Fibroblast of the aortic adventitia (primary cell): ENCODE results near the gene CAPRIN1. TPM values are rescaled to one million over a fixed set of nuclear protein-coding genes. Genes with fewer than 3 reads are reported as not detected.
"Not testable (repeated sequence)": the region's sequence is repeated elsewhere in the genome, so short reads cannot be mapped to it uniquely, and the experiment has no call there.

Experiments
- DNase-seq: peaks from one replicate; pipeline ENCODE4 v3.0.0-alpha.2; 2010; ENCODE audit warnings: low read depth
- H3K4me3 ChIP-seq: 2 replicates; pipeline ENCODE4 v1.5.1; 2011; ENCODE audit warnings: low read depth, mild to moderate bottlenecking, control low read depth, low read length, moderate library complexity
- total RNA-seq: library from RNA; depleted of rRNA; stranded (reverse); fragments of >200 nt; gene quantifications from 2 replicates; pipeline ENCODE4 v1.2.3, GENCODE V29; 2012; ENCODE audit warnings: low replicate concordance
- TF ChIP-seq, protein P1 (sequence below): IDR thresholded peaks from 2 replicates; pipeline ENCODE4 v1.5.1; 2011; ENCODE audit warnings: mild to moderate bottlenecking, low read length, control low read depth, inconsistent platforms; ENCODE audit not compliant: insufficient read depth

The CAPRIN1 gene
- total RNA-seq, 1 donor, result 295 TPM

DNA sequence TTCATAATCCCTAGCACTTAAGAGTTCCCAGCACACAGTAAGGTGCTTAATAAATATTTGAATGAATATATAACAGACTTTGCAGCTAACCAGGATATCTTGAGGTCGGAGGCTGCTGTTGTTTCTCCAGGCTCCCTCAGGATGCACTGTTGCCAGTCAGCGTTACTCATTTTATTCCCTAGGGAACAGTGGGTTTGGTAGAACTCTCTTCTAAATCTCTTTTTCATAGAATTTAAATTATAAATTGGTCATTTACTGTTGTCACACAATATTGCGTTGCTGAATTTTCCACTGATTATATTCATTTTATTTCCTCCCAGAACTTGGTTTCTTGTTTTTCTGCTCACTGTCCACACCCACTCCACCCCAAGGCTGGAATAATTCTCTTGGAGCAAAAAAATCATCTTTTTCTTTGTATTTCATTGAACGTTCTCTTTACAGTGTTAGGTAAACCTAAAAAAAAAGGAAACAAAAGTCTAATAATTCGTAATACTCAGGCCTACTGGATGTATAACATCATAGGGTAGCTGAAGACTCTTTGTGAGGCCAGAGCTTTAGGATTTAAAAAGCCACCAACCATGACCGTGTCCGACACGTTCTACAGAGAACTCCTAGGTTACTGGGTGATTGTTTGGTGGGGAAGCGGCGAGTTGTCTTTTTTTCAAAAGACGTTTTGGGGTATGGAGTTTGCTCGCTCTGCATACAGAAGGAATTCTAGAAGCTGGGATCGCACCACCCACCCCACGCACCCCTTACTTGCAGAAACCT, 766 bp upstream of the CAPRIN1 start:
- TF ChIP-seq, protein P1, sequence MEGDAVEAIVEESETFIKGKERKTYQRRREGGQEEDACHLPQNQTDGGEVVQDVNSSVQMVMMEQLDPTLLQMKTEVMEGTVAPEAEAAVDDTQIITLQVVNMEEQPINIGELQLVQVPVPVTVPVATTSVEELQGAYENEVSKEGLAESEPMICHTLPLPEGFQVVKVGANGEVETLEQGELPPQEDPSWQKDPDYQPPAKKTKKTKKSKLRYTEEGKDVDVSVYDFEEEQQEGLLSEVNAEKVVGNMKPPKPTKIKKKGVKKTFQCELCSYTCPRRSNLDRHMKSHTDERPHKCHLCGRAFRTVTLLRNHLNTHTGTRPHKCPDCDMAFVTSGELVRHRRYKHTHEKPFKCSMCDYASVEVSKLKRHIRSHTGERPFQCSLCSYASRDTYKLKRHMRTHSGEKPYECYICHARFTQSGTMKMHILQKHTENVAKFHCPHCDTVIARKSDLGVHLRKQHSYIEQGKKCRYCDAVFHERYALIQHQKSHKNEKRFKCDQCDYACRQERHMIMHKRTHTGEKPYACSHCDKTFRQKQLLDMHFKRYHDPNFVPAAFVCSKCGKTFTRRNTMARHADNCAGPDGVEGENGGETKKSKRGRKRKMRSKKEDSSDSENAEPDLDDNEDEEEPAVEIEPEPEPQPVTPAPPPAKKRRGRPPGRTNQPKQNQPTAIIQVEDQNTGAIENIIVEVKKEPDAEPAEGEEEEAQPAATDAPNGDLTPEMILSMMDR, result no peak
- peak overlapping the region; percentile 89 for H3K4me3 ChIP-seq
- peak; percentile 91 for DNase-seq

DNA sequence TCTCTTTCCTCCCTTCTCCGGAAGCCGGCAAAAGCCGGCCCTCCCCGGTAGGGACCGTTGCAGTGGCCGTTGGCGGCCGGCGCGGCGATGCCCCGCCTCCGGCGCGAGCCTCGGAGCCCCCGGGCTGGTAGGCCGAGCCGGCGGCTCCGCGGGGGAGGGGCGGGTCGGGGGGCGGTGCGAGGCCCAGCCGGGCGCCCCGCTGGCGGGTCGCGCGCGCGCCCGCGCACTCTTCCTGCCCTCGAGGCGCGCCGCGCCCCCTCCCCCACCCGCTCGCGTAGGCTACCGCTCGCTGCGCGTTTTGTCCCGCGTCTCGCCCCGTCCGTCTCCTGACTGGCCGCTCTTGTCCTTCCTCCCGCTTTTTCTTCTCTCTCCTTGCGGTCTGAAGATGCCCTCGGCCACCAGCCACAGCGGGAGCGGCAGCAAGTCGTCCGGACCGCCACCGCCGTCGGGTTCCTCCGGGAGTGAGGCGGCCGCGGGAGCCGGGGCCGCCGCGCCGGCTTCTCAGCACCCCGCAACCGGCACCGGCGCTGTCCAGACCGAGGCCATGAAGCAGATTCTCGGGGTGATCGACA, 591 bp downstream of the CAPRIN1 start:
- H3K4me3 ChIP-seq, result peak overlapping the region; percentile 89
- peak; percentile 76 for DNase-seq
- TF ChIP-seq, protein P1, result no peak

DNA sequence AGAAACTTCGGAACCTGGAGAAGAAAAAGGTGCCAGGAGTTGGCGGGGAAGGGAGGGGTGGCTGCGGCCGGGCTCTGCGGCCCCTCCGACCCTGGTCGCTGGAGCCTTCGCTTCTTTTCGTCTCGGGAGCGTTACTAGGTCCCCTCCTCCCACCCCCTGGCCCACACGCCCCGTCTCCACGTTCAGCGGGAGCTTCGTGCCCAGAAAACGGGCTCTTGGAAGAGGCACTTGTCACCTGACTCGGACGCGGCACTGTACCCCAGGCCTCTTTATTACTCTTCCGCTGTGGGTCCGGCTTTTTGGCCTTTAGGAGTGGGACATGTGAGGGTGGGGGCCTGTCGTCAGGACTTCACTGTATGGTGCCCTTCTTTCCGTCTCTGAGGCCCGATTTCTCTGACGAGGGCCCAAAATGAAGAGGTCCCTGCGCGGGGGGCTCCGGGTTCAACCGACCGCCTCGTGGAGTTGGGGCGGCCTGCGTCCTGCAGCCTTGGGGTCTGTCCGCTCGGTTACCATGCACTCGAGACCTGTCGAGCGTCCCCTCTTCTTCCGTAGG, 1.2 kb downstream of the CAPRIN1 start:
- DNase-seq, result no peak
- peak overlapping the region; percentile 89 for H3K4me3 ChIP-seq
- TF ChIP-seq, protein P1, result no peak

DNA sequence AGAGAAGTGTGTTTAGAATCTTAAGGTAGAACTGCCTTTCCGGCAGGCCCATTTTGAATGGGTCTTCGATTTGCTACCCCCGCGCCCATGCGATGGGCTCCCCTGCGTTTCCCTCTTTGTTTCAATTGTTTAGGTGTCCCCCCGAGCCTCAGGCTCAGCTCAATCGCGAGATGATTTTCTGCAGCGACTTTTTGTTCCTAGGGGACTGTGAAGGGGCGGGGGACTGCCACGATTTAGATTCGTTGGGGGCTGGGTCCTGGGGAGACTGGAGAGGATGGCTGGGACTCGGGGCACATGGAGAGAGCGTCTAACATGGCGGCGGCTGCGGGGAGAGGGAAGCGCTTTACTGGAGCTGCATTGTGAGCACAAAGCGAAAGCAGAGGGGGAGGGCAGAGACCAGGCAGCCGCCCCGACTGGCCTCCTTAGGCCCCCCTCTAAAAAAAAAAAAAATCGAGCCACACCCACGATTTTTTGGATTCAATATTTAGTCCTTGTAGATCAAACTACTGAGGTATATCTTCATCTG, 1.7 kb downstream of the CAPRIN1 start:
- peak overlapping the region; percentile 89 for H3K4me3 ChIP-seq
- peak; percentile 79 for DNase-seq
- TF ChIP-seq, protein P1, result no peak

DNA sequence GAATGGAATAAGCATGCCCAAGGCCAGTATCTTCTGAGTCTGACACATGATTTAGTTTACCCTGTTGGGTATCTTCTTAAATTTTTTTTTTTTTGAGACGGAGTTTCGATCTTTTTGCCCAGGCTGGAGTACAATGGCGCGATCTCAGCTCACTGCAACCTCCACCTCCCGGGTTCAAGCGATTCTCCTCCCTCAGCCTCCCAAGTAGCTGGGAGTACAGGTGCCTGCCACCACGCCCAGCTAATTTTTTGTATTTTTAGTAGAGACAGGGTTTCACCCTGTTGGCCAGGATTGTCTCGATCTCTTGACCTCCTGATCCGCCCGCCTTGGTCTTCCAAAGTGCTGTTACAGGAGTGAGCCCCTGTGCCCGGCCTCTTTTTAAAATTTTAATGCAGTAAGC, 2.8 kb downstream of the CAPRIN1 start:
- H3K4me3 ChIP-seq, result peak overlapping the region; percentile 89
- not testable (repeated sequence) for DNase-seq

DNA sequence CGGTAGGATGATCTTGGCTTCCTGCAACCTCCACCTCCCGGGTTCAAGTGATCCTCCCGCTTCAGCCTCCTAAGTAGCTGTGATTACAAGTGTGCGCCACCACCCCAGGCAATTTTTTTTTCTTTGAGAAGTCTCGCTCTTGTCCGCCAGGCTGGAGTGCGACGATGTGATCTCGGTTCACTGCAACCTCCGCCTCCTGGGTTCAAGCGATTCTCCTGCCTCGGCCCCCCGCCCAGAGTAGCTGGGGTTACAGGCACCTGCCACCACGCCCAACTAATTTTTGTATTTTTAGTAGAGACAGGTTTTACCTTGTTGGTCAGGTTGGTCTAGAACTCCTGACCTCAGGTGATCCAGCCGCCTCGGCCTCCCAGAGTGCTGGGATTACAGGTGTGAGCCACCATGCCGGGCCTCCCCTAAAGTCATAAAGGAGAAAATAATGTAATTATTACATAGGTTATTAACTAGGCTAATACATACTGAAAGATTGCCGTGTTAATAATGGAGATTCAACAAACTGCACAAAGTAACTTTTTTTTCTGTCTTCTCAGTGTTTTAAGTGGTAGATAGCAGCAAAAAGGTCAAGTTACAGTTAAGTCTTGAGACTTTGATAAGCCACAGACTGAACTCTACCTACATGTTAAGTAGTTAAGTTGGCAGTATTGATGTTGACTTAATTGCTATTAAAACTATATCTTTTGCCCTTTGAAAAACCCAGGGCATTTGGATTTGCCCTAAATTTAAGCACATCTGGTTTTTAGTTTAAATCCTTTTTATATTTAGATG, 3.9 kb downstream of the CAPRIN1 start:
- H3K4me3 ChIP-seq, result no peak overlapping the region
- no peak for DNase-seq
- TF ChIP-seq, protein P1, result no peak
